Measurements from ENCODE around the gene RNF169.

DNA sequence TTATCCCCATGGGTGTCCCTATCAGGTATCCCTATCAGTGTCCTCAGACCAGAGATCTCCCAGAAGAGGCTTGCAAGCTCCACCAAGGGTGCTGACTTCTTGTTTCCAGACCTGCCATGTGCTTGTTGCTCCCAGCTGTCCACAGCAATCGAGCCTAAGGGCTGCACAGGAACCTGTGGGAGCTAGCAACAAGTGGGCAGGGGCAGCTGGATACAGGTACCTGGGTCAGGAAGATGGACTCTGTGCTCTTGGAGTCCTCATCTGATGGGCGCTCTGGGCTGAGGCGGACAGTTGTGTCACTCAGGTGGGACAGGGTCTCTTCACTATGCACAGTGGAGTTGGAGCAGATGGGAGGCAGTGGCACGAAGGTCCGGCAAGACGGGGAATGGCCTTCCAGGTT lies 99.2 kb downstream of the RNF169 start:
- TF ChIP-seq, protein P1, sequence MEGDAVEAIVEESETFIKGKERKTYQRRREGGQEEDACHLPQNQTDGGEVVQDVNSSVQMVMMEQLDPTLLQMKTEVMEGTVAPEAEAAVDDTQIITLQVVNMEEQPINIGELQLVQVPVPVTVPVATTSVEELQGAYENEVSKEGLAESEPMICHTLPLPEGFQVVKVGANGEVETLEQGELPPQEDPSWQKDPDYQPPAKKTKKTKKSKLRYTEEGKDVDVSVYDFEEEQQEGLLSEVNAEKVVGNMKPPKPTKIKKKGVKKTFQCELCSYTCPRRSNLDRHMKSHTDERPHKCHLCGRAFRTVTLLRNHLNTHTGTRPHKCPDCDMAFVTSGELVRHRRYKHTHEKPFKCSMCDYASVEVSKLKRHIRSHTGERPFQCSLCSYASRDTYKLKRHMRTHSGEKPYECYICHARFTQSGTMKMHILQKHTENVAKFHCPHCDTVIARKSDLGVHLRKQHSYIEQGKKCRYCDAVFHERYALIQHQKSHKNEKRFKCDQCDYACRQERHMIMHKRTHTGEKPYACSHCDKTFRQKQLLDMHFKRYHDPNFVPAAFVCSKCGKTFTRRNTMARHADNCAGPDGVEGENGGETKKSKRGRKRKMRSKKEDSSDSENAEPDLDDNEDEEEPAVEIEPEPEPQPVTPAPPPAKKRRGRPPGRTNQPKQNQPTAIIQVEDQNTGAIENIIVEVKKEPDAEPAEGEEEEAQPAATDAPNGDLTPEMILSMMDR (IDR thresholded peaks at IDR 0.05) = no peak
- no peak for TF ChIP-seq ZFX (IDR thresholded peaks at IDR 0.05; ENCODE audit: borderline replicate concordance)
